ENCODE data around the gene CA6.
"Not testable (repeated sequence)": the region's sequence is repeated elsewhere in the genome, so short reads cannot be mapped to it uniquely, and the experiment has no call there.

CA6 gene

GRCh38 chr1:8945568-8945967, at the start of gene CA6:
Gene CA6, plus strand, starts transcription at chr1:8945868. Its CDS starts 19 bp downstream, at chr1:8945887.
- Histone ChIP-seq H3K27me3 (ENCODE audit: control insufficient read depth, insufficient read depth, low read length) (no peaks in the 10 kb centered on the region), H3K4me1 (ENCODE audit: control insufficient read depth, insufficient read depth, low read length) (no peaks in the 10 kb centered on the region), H3K9ac (ENCODE audit: low read length) (no peak within 1 kb of the TSS), H3K4me3 (ENCODE audit: low read length) (no peak within 1 kb of the TSS), H3K36me3 (ENCODE audit: control insufficient read depth, insufficient read depth, low read length) (no peaks in the 10 kb centered on the region), H3K27ac (ENCODE audit: low read depth, low read length) (no peak within 1 kb of the TSS)

DNA sequence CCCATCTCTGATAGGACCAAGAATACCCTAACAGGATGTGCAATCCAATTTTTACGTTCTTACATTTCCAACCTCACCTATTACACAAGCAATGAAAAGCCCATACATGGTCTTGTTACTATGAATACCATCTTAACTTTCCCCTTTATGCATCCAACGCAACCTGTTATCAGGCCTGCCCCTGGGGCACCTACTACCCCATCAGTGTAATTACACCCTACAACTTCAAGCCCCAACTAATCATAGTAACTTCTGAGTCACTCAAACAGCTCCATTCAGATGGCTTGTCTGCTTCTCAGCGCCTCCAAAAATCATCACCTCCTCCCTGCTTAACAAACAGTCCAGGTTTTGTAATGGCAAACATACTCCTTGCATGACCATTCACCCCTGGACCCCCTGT, 48.9 kb upstream of the CA6 start:
- H3K9ac ChIP-seq (ENCODE audit: low read length); H3K4me3 ChIP-seq (ENCODE audit: low read length); H3K4me1 ChIP-seq (ENCODE audit: control insufficient read depth, insufficient read depth, low read length); H3K36me3 ChIP-seq (ENCODE audit: control insufficient read depth, insufficient read depth, low read length); H3K27me3 ChIP-seq (ENCODE audit: control insufficient read depth, insufficient read depth, low read length); H3K27ac ChIP-seq (ENCODE audit: low read depth, low read length): not testable (repeated sequence)

- H3K27me3 ChIP-seq (ENCODE audit: control insufficient read depth, insufficient read depth, low read length); H3K4me1 ChIP-seq (ENCODE audit: control insufficient read depth, insufficient read depth, low read length); H3K4me3 ChIP-seq (ENCODE audit: low read length); H3K9ac ChIP-seq (ENCODE audit: low read length); H3K36me3 ChIP-seq (ENCODE audit: control insufficient read depth, insufficient read depth, low read length); H3K27ac ChIP-seq (ENCODE audit: low read depth, low read length): not testable (repeated sequence)
Measured at GRCh38 chr1:8897505-8897904, 48.2 kb upstream of the CA6 start.

DNA sequence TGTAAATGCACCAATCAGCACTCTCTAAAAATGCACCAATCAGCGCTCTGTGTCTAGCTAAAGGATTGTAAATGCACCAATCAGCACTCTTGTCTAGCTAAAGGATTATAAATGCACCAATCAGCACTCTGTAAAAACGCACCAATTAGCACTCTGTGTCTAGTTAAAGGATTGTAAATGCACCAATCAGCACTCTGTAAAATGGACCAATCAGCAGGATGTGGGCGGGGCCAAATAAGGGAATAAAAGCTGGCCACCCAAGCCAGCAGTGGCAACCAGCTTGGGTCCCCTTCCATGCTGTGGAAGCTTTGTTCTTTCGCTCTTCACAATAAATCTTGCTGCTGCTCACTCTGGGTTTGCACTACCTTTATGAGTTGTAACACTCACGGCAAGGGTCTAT, 47.2 kb upstream of the CA6 start:
- not testable (repeated sequence) for H3K4me1 ChIP-seq (ENCODE audit: control insufficient read depth, insufficient read depth, low read length); H3K9ac ChIP-seq (ENCODE audit: low read length); H3K27me3 ChIP-seq (ENCODE audit: control insufficient read depth, insufficient read depth, low read length); H3K36me3 ChIP-seq (ENCODE audit: control insufficient read depth, insufficient read depth, low read length); H3K4me3 ChIP-seq (ENCODE audit: low read length); H3K27ac ChIP-seq (ENCODE audit: low read depth, low read length)

DNA sequence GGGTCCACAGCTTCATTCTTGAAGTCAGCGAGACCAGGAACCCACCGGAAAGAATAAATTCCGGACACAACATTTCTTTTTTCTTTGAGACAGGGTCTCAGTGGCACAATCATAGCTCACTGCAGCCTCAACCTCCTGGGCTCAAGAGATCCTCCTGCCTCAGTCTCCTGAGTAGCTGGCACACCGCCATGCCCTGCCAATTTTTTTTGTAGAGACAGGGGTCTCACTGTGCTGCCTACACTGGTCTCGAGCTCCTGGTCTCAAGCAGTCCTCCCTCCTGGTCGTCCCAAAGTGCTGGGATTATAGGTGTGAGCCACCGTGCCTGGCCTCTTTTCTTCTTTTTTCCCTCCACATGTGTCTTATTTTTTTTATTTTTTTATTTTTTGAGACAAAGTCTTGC, 46.6 kb upstream of the CA6 start:
- Histone ChIP-seq H3K27ac (ENCODE audit: low read depth, low read length) (no peak overlapping the region), H3K27me3 (ENCODE audit: control insufficient read depth, insufficient read depth, low read length) (no peaks in the 10 kb centered on the region), H3K4me3 (ENCODE audit: low read length) (no peak overlapping the region), H3K36me3 (ENCODE audit: control insufficient read depth, insufficient read depth, low read length) (no peaks in the 10 kb centered on the region), H3K9ac (ENCODE audit: low read length) (no peak overlapping the region), H3K4me1 (ENCODE audit: control insufficient read depth, insufficient read depth, low read length) (peaks cover 4% of the 10 kb centered on the region)

DNA sequence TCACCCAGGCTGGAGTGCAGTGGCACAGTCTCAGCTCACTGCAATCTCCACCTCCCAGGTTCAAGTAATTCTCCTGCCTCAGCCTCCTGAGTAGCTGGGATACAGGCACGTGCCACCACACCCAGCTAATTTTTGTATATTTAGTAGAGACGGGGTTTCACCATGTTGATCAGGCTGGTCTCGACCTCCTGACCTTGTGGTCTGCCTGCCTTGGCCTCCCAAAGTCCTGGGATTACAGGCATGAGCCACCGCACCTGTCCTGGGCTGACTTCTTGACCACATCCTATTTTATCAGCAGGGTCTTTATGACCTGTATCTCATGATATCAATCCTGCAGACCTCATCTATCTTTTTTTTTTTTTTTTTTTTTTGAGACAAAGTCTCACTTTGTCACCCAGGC, 45.0 kb upstream of the CA6 start:
- not testable (repeated sequence) for H3K27ac ChIP-seq (ENCODE audit: low read depth, low read length); H3K4me3 ChIP-seq (ENCODE audit: low read length); H3K36me3 ChIP-seq (ENCODE audit: control insufficient read depth, insufficient read depth, low read length); H3K27me3 ChIP-seq (ENCODE audit: control insufficient read depth, insufficient read depth, low read length); H3K9ac ChIP-seq (ENCODE audit: low read length); H3K4me1 ChIP-seq (ENCODE audit: control insufficient read depth, insufficient read depth, low read length)

GRCh38 chr1:8902765-8903164, 42.9 kb upstream of the CA6 start:
- Histone ChIP-seq H3K4me1 (ENCODE audit: control insufficient read depth, insufficient read depth, low read length) (peaks cover 5% of the 10 kb centered on the region), H3K27me3 (ENCODE audit: control insufficient read depth, insufficient read depth, low read length) (no peaks in the 10 kb centered on the region), H3K36me3 (ENCODE audit: control insufficient read depth, insufficient read depth, low read length) (no peaks in the 10 kb centered on the region), H3K27ac (ENCODE audit: low read depth, low read length) (no peak overlapping the region), H3K4me3 (ENCODE audit: low read length) (no peak overlapping the region), H3K9ac (ENCODE audit: low read length) (no peak overlapping the region)

DNA sequence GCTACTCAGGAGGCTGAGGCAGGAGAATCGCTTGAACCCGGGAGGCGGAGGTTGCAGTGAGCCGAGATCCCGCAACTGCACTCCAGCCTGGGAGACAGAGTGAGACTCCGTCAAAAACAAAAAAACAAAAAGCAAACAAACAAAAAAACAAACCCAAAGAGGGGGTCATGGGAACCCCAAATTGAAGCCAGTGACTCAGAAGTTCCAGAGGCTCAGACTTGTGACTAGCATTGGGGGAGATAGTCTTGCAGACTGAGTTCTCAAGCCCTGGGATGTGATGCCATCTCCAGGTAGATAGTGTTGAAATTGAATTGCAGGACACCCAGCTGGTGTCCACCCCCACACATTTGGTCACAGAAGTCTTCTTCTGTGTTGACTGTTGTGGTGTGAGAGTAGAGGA, 42.3 kb upstream of the CA6 start:
- no peaks in the 10 kb centered on the region for H3K27me3 ChIP-seq (ENCODE audit: control insufficient read depth, insufficient read depth, low read length)
- peaks cover 5% of the 10 kb centered on the region for H3K4me1 ChIP-seq (ENCODE audit: control insufficient read depth, insufficient read depth, low read length)
- H3K4me3 ChIP-seq (ENCODE audit: low read length), result no peak overlapping the region
- H3K27ac ChIP-seq (ENCODE audit: low read depth, low read length), result no peak overlapping the region
- H3K9ac ChIP-seq (ENCODE audit: low read length), result no peak overlapping the region
- H3K36me3 ChIP-seq (ENCODE audit: control insufficient read depth, insufficient read depth, low read length), result no peaks in the 10 kb centered on the region

DNA sequence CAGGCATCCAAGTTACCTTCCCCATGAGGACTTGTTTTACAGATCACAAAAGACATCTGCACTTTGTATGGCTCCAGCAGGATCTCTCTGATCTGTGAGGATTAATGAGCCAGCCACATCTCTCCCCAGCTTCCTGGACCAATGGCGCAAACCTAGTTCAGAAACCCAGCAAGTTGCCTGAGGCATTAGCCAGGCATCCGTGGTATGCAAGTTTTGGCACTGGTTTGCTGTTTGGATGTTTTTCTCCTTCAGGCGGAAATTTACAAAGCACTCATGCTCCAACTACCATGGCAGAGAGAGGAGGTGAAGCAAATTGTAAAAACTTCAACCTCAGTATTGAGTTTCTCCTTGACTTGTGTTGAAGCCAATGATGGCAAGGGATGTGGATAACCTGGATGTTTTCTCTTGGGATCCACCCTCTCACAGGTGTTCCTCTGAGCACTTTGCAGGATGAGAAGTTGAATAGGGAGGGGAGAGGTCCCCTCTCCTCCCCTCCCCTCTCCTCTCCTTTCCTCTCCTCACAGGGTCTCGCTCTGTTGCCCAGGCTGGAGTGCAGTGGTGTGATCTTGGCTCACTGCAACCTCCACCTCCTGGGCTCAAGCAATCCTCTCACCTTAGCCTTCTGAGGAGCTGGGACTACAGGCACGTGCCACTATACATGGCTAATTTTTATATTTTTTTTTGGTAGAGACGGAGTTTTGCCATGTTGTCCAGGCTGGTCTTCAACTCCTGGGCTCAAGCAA, 41.6 kb upstream of the CA6 start:
- no peak overlapping the region for H3K27ac ChIP-seq (ENCODE audit: low read depth, low read length)
- no peaks in the 10 kb centered on the region for H3K27me3 ChIP-seq (ENCODE audit: control insufficient read depth, insufficient read depth, low read length)
- H3K9ac ChIP-seq (ENCODE audit: low read length), result no peak overlapping the region
- H3K4me1 ChIP-seq (ENCODE audit: control insufficient read depth, insufficient read depth, low read length), result peaks cover 5% of the 10 kb centered on the region
- no peak overlapping the region for H3K4me3 ChIP-seq (ENCODE audit: low read length)
- no peaks in the 10 kb centered on the region for H3K36me3 ChIP-seq (ENCODE audit: control insufficient read depth, insufficient read depth, low read length)

- H3K9ac ChIP-seq (ENCODE audit: low read length), result no peak overlapping the region
- peaks cover 5% of the 10 kb centered on the region for H3K4me1 ChIP-seq (ENCODE audit: control insufficient read depth, insufficient read depth, low read length)
- H3K27ac ChIP-seq (ENCODE audit: low read depth, low read length), result no peak overlapping the region
- no peaks in the 10 kb centered on the region for H3K27me3 ChIP-seq (ENCODE audit: control insufficient read depth, insufficient read depth, low read length)
- H3K4me3 ChIP-seq (ENCODE audit: low read length), result no peak overlapping the region
- no peaks in the 10 kb centered on the region for H3K36me3 ChIP-seq (ENCODE audit: control insufficient read depth, insufficient read depth, low read length)
Measured at GRCh38 chr1:8905582-8906191, 40.0 kb upstream of the CA6 start.

DNA sequence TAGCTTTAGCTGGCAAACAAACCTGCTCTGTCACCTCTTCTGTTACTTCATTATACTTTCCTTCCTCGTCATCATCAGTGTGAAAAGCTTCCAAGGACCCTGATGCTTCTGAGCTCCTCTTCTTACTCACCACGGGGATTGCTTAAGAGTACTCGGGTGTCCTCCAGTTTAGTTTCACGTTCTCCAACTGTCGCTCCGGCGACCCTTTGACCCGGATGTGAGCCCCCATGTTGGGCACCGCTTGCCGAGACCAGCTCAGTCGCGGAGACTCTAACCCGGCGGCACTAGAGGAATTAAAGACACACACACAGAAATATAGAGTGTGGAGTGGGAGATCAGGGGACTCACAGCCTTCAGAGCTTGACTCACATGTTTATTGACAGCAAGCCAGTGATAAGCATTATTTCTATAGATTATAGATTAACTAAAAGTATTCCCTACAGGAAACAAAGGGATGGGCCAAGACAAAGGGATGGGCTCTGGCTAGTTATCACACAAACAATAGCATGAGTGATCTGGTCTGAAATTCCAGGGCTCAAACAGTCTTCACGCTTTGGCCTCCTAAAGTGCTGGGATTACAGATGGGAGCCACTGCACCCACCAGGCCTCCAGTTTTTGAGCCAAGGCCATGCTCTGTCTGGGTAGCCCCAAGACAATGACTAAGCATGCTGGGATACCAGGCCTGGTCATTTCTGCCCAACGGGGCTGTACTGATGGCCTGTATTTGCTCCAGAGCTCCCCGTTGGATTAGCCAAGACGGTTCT, 37.1 kb upstream of the CA6 start:
- peaks cover 5% of the 10 kb centered on the region for H3K4me1 ChIP-seq (ENCODE audit: control insufficient read depth, insufficient read depth, low read length)
- H3K27ac ChIP-seq (ENCODE audit: low read depth, low read length), result no peak overlapping the region
- no peak overlapping the region for H3K9ac ChIP-seq (ENCODE audit: low read length)

GRCh38 chr1:8910331-8910730, 35.3 kb upstream of the CA6 start:
- H3K27ac ChIP-seq (ENCODE audit: low read depth, low read length), result no peak overlapping the region
- H3K9ac ChIP-seq (ENCODE audit: low read length), result no peak overlapping the region
- H3K4me3 ChIP-seq (ENCODE audit: low read length), result no peak overlapping the region
- H3K27me3 ChIP-seq (ENCODE audit: control insufficient read depth, insufficient read depth, low read length), result no peaks in the 10 kb centered on the region
- H3K36me3 ChIP-seq (ENCODE audit: control insufficient read depth, insufficient read depth, low read length), result no peaks in the 10 kb centered on the region
- H3K4me1 ChIP-seq (ENCODE audit: control insufficient read depth, insufficient read depth, low read length), result no peaks in the 10 kb centered on the region

More for the DNA sequence above, 37.1 kb upstream of the CA6 start:
- no peaks in the 10 kb centered on the region for H3K36me3 ChIP-seq (ENCODE audit: control insufficient read depth, insufficient read depth, low read length)
- H3K4me3 ChIP-seq (ENCODE audit: low read length), result no peak overlapping the region
- H3K27me3 ChIP-seq (ENCODE audit: control insufficient read depth, insufficient read depth, low read length), result no peaks in the 10 kb centered on the region
